AG10803 (cell line): ENCODE measurements around the gene NHP2.

Source experiments
- DNase-seq: peaks from one replicate; pipeline ENCODE4 v3.0.0; 2010; ENCODE audit warnings: low read depth
- H3K4me3 ChIP-seq: 2 replicates; pipeline ENCODE4 v1.5.1; 2011; ENCODE audit warnings: mild to moderate bottlenecking, low read length, control low read depth
- CTCF ChIP-seq: conservative IDR thresholded peaks from 2 replicates; pipeline ENCODE4 v1.5.1; 2011; ENCODE audit warnings: mild to moderate bottlenecking, low read length, control low read depth, inconsistent platforms

NHP2 gene

GRCh38 chr5:178110511-178110910 lies 43.2 kb downstream of the NHP2 start:
- TF ChIP-seq CTCF: no peak
- no peak overlapping the region for H3K4me3 ChIP-seq
- no peak for DNase-seq

DNA sequence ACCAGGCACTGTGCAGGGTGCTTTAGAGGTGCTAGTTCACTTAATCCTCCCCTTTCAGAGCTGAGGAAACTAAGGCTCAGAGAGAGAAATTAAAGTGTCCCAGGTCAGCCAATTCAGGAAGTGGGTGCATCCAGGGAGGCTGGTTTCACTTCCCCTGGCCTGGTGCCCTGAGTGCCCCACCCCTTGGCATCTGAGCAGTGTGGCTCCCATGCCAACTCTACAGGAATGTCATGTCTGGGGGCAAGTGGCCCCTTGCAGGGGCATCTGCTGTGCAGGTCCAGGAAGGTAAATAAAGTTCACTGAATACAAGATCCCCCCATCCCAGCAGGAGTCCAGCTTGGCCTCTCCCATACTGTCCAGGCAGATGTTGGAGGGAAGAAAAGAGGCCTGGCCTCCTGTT lies 44.7 kb downstream of the NHP2 start:
- TF ChIP-seq CTCF: no peak
- DNase-seq: no peak

DNA sequence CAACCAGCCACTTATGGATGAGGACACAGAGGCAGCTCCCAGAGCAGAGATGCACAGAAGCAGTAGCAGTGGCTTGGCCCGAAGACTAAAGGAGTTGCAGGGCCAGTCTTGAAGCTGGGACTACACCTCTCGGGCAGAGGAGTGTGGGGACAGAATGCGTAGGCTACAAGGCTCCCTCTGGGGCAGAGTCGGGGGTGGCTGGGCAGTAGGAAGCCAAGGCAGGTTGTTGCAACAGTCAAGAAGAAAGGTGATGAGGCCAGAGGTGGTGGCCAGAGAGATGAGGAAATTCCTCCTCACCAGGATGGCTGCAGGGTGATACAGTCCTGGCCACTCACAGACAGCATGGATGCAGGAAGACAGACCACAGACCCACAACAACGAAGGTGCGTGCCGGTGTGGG lies 45.2 kb downstream of the NHP2 start:
- no peak for TF ChIP-seq CTCF
- no peak overlapping the region for H3K4me3 ChIP-seq
- no peak for DNase-seq

More for the DNA sequence above, 44.7 kb downstream of the NHP2 start:
- no peak overlapping the region for H3K4me3 ChIP-seq

GRCh38 chr5:178107756-178108310 lies 45.9 kb downstream of the NHP2 start:
- no peak overlapping the region for H3K4me3 ChIP-seq
- DNase-seq: no peak
- TF ChIP-seq CTCF: no peak

GRCh38 chr5:178106556-178107239 lies 47.0 kb downstream of the NHP2 start:
- DNase-seq: no peak
- TF ChIP-seq CTCF: no peak
- H3K4me3 ChIP-seq: no peak overlapping the region

- no peak for TF ChIP-seq CTCF
- H3K4me3 ChIP-seq: no peak overlapping the region
- DNase-seq: no peak
Observed at GRCh38 chr5:178106086-178106485, 47.6 kb downstream of the NHP2 start.

GRCh38 chr5:178104492-178104891 lies 49.2 kb downstream of the NHP2 start:
- TF ChIP-seq CTCF: no peak

More at GRCh38 chr5:178104492-178104891, 49.2 kb downstream of the NHP2 start:
- no peak overlapping the region for H3K4me3 ChIP-seq
- no peak for DNase-seq
